ENCODE measurements around the gene RPS15.
"Not testable (repeated sequence)": the region's sequence is repeated elsewhere in the genome, so short reads cannot be mapped to it uniquely, and the experiment has no call there.

The RPS15 gene

DNA sequence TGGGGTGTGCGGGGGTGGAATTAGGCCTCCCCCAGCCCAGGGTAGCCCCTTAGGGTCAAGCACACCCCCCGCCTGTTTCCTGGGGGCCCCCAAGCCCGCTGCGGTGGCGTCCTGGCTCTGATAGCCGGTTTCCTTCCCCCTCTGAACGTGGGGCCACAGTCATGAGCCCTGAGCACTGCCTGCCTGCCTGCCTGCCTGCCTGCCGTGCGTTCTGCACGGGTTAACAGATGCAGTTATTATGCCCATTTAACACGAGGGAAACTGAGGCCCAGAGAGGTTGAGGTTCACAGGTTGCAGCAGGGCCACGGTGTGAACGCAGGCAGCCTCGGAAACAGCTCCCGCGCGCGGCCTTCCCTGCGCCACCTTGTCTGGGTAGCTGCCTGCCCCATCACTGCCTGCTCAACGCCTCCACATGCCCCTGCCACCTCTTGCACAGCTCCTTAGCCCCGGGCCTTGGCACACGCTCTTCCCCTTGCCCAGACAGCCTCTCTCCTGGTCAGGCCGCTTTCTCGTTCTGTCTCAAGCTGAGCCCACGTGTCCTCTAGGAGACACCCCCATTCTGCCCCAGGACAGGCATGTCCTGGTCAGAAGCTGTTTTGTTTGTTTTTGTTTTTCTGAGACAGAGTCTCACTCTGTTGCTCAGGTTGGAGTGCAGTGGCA is 35.7 kb upstream of the RPS15 start:
- DNase-seq (ENCODE audit: low read depth) = no peak

DNA sequence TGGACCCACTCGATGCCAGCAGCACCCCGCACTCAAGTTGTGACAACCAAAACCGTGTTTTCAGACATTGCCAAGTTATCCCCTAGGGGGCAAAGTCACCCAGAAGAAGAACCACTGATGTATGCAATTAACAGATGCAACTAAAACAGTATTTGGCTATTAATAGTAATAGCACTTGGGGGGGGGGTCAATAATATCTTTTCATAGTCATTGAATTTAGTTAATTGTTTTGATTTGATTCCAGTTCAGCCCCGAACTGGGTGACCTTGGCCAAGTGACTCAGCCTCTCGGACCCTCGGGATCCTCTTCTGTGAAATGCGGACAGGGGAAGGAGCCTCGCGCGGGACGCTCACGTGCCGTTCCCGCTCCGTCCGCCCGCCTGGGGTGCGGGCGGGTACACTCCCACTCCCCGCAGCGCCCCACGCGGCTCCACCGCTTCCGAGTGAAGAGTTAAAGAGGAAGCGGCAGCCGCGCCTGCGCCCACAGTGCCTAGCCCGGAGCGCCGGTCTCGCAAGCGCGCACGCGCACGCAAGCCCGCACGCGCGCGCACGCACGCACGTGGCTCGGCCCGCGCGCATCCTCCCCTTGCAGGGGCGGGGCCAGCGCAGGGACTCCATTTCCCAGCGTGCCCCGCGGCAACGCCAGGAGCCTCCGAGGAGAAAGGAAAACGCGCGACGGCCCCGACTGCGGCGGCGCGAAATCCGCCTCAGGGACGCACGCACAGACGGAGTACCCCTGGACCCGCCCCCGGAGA is 31.2 kb upstream of the RPS15 start:
- peak; percentile 82 for DNase-seq (ENCODE audit: low read depth)

DNA sequence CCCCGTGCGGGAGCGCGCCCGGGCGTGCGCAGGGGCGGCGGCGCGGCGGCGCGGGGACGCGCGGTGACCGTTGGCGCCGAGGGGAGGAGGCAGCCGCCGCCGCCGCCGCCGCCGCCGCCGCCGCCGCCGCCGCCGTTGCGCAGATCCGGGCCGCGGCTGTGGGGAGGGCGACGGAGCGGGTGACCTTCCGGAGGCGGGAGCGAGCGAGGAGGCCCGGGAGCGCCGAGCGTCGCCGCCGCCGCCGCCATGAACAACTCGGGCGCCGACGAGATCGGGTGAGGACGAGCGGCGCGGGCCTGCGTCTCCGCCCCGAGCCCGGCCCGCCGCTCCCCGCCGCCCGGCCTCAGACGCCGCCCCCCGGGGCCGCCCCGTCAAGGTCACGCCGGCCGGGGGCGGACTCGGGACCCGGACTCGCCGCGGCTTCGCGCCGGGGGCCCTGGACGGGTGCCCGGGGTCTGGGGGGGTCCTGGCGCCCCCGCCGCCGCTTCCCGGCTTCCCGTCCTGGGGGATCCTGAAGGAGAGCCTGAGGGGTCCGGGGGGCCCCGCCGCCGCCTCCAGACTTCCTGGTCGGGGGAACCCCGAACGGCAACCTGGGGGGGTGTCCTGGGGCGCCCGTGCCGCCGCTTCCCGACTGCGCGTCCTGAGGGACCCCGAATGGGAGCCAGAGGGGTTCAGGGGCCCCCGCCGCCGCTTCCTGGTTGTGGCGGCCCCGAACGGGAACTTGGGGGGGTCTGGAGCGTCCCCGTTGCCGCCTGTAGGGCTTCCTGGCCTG is 30.5 kb upstream of the RPS15 start, which contains the start of gene DAZAP1:
Gene DAZAP1 (plus strand): TSS at position 59 of the 772 bp plus-strand sequence. CDS start 188 bp downstream, at position 247.
- no peak for DNase-seq (ENCODE audit: low read depth)

DNA sequence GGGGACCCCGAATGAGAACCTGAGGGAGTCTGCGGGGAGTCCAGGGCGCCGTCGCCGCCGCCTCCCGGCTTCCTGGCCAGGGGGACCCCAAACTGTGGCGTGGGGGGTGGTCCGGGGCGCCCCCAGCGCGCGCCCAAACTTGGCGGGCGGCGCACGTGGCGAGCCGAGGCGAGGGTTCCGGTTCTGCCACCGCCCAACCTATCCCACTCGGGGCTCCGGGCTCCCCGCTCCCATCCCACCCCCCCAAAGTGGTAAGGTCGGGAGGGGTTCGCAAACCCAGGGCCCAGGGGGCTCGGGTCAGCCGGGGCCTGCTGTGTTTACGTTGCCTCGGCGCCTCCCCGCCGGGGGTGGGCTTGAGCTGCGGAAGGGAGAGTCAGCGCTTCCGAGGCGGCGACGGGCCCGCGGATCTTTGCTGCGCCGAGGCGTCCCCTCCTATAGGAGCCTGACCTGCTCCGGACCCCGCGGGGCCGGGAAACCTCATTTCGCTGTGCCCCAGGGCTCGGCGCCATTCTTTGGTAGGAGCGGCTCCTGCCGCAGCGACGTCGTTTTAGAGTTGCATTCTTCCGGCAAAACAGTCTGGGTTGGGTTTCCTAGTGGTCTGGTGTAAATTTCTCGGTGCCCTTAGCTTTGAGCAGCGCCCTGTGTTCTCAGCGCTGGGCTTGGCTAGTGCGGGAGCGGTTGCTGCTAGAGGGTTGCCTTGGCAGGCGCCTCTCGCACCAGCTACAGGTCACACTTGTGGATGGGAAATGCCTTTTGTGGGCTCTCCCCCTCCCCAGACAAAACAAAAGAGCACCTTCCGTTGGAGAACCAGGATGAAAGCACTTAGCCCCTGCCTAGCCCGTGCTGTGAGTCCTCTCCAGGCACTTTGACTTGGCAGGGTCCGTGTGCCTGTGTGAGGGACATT is 29.6 kb upstream of the RPS15 start:
- no peak for DNase-seq (ENCODE audit: low read depth)

DNA sequence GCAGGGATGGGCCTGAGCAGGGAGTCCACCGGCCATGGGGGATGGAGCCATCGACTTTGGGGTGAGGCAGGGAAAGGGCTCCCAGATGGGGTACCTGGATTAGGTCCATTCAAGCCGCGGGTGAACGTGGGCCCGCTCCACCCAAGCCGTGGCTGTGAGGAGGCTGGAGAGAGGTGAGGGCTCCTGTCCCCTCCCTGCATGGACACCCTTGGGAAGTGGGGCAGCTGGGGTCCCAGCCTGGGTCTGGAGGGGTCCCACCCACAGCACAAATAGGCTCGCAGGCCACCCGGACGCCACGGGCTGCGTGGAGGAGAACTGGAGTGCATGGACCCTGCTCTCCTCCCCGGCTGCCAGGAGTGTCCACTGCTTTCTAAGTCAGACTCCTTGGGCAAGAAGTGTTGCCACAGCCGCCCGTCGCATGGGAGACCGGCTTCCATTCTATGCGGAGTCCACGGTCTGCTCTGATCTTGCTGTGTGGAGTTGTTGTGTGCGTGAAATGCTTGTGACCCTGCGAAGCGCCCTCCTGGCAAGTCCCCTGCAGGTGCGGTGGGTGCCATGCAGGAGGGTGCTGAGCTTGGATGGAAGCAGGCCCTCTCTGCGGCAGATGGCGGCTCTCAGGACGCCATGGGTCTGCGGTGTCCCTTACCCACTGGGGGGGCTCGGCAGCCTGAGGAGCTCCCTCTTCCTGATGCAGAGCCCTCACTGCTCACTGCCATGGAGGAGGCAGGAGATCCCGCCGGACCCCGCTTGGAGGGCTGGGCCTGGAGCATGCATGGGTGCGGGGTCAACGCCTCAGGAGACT is 28.8 kb upstream of the RPS15 start:
- DNase-seq (ENCODE audit: low read depth) = no peak

DNA sequence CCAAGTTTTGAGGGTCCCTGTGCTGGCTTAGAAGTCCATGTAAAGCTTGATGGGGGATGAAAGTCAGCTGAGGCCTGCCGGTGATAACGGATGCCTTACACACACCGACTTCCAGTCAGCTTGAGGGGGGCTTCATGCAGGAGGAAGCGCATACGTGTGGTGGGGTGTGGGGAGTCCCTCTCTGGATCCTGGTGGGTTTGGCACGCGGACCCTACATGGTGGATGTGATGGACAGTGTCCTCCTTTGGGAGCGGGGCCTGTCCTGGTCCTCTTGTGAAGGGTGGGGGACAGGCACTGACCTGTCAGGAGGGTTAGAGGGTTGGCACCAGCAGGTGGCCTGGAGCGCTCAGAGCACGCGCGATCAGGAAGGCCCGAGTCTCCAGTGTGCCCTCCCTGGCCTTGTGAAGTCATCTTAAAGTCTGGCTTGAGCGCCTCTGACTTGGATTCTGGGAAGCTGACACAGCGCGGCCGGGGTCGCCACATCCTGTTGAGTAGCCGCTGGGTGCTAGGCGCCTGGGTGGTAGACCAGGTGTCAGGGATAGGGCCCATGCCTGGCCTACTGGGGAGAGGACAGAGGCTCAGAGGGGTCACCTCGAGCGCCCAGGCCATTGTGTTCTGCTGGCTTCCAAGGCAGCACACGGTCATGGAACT is 27.9 kb upstream of the RPS15 start:
- no peak for DNase-seq (ENCODE audit: low read depth)

DNA sequence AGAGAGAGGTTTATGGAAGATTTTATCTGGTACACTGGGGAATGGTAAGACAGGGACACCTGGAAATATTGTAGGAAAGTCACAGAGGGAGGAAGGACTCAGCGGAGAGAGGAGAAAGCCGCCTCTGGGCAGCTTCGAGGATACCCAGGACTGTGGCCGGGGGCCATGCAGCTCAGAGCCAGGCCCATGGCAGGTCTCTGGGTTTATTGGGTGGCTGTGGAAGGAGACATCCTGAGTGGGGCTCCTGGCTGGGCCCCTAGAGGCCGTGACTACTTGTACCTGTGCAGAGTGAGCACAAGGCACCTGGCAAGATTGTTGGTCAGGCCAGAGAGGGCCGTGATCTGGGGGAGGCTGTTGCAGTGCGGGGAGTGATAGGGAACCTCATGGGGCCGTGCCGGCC is 27.4 kb upstream of the RPS15 start:
- no peak for DNase-seq (ENCODE audit: low read depth)

DNA sequence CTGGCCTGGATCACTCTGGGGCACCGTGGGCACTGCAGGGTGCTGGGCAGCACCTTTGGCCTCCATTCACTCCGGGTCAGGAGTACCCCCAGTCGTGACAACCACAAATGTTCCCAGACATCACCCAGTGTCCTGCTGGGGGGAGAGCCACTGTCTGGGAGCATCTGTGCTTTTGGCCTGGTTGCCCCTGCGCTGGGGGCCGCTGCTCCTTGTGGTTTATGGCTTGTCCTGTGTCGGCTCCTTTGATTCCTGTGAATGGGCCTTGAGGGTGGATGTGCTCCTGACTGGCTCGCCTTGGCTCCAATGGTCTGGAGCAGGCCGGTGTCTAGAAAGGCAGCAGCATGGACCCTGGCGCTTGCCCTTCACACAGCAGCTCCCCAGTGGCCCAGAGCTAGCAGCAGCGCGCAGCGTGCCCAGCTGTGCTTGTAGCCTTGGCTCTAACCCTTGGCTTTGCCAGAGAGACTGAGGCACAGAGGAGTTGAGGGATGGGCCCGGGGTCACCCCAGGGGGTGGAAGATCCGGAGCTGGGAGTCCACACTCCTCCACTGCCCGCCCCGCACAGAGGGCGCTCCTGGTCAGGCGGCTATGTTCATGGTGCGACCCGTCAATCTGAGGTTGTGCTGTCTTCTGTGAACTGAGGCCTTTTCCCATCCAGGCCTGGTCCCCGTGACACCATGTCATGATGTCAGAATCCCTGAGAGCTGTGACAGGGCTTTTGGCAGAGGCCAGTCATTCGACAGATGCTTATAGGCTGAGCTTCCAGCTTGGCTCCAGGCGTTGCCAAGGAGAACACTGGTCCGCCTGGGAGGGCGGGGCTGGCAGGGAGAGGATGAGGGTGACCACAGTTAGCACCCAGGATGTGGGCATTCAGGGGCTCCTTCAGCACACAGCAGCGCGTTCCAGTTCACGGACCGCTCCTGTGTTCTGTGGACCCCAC is 26.7 kb upstream of the RPS15 start:
- DNase-seq (ENCODE audit: low read depth) = no peak

DNA sequence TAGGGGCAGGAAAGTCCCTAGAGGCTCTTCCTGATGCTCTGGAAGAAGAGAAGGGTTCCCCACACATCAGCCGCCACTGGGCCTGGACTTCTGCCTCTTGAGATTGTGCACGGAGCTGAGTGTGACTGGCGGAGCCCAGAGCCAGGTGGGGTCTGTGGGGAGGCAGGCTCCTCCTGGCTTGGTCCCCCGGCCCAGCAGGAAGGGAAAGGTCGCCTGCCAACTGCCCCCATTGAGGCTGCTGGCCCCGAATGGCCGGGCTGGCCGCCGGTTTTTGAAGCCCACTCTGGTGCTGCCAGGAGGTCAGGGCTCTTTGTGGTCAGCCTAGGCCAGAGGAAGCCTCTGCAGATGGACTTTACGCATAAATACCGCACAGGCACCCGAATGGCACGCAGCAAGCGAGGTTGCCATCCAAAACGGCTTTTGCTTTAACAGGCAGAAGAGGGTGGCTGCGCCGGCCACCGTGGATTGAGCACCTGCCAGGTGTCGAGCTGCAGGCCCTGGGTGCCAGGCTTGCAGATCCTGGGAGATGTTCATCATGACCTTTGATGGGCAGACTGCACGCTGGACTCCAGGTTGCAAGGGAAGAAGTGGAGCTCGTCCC is 25.8 kb upstream of the RPS15 start:
- DNase-seq (ENCODE audit: low read depth) = no peak

DNA sequence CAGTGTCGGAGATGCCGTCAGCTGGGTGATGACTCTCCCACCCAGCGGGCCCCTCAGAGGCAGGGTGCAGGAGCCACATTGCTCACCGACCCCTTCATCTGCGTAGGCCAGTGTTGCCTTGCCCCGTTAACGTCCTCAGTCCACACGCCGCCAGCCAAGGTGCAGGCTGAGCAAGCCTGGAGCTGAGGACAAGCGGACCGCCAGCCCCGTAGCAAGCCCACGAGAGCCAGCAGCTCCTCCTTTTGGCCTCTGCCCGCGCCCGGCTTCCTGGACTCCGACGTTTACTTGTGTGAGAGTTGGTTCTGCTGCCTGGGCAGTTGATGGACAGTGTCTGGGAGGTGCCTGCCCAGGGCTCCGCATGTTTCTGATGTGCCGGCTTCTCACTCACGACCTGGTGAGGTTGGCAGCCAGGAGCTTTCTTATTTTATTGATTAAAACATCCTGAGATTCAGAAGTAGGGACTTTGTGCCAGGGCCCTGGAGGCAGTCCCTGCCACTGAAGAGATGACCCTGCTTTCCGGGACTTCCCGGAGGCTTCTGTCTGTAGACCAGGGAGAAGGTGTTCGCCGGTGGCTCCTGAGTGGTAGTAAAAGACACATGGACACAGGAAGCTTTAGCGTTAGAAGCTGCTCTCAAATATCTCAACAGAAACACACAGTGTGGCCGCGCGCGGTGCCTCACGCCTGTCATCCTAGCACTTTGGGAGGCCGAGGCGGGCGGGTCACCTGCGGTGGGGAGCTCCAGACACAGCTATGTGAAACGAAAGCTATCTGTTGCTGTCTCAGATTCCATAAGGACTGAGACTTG is 25.0 kb upstream of the RPS15 start:
- DNase-seq (ENCODE audit: low read depth) = no peak

DNA sequence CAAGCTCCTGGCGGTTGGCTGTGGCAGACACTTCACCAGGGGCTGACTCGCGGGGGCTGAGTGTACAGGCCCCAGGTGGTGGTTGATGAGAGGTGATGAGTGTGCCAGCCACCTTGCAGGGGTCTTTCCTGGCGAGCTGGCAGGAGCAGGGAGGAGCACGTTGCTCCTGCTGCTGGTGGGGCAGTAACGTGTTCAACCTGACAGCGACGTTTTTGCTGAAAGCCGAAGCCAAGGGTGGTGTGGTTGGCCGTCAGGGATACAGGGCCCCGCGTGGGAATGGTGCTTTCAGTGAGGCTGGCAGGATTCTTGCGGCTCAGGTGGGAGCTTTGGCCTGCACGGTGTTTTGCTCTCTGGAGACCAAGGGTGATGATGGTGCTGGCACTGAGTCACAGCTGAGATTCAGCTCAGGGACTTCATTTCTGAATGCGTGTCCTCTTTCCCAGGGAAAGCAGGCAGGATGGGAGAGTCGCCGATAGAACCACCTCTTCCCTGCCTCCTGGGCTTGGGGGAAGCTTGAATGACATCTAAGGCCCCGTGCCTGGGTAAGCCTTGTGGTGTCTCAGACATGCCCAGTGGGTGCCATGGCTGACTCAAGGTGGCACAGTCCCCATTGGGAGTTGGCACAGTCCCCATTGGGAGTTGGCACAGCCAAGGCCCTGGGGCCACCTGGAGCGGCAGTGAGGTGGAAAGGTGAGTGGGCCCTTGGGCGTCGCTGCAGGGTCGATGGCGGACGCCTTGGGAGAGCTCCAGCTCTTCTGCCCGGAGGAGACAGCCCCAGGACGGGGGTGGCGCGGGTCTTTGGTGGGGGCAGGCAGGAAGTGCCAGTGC is 22.0 kb upstream of the RPS15 start:
- DNase-seq (ENCODE audit: low read depth) = no peak

DNA sequence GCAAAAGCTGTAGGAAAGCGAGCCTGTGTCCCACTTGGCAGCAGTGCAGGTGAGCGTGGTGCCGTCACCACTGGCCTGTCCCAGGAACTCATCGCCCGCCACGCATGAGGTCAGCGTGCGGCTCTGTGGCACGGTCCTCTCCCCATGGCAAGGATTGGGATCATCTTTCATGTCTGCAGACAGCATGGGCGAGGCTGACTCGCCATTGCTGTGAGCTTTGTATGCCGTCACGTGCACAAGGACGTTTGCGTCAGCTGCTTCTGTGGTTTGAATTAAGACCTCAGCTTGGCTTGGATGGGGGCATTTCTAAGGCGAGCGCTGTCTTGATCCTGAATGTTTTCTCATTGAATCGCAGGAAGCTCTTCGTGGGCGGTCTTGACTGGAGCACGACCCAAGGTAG is 21.1 kb upstream of the RPS15 start:
- DNase-seq (ENCODE audit: low read depth) = no peak

DNA sequence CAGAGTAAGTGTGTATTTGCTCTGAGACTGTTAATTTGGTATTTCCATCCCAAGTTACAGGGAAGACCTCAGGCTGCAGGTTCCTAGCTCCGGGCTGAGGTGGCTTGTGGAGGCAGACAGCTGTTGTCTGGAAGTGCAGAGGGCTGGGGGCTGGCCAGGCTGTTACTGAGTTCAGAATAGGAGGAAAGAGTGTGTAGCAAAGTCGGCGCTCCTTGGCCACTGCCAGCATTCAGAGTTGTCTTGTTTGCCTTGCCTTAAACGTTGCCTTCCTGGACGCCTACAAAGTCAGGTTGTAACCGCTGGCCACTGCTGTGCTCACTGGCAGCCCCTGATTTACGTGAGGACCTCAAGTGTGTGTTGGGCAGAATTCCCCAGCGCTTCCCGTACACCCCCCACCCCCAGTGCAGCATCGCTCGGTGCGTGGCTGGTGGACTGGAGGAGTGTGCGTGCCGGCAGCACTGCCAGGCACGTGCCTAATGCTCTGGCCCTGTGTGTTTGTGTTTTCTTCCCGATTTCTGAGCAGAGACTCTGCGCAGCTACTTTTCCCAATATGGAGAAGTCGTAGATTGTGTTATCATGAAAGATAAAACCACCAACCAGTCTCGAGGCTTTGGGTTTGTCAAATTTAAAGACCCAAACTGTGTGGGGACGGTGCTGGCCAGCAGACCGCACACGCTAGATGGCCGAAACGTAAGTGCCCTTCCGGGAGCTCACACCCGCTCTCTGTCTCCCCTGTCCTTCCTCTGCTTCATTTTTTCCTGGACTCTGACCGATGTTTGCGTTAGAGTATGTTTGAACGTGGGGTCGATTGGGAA is 20.3 kb upstream of the RPS15 start:
- DNase-seq (ENCODE audit: low read depth) = no peak

DNA sequence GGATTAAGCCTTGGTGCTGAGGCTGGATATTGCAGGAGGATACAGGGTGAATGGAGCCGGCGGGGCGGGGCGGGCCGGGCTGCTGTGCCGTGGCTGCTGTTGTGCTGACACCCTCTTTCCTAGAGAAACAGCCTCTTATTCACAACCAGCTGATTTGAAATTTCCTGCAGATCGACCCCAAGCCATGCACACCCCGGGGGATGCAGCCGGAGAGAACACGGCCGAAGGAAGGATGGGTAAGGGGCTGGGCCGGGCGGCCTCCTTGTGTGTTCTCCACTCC is 19.8 kb upstream of the RPS15 start:
- DNase-seq (ENCODE audit: low read depth) = no peak

DNA sequence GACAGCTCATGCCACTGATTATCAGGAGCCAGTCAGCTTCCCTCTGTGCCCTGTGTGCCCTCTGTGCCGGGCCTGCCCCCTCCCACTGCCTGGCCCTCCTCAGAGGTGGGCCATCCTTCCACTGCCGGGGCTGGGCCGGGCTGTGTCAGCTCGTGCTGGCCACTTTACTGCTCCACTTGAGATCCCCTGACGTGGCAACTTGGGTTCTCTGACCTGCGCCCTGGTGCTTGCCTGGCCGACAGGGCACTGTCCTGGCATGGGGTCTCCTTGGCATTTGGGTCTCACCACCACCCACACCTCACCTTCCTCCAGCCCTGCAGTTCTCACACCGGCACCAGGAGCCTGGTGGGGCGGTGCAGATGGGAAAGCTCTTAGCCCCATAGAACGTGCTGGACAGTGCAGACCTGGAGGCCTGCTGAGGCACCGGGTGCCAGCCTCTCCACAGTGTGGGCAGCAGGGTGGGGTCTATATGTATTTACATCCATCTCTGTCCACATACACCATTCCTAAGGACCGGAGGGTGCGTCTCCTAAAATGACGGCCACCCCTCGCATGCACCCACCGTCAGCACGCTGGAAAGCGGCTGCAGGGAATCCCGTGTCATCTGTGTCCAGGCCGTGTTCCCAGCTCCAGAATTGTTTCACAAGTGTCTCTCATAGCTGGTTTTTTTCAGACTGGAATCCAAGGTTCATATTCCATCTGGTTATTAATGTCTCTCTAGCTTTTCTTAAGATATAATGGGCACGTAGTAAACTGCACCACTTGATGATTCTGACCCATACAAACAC is 19.1 kb upstream of the RPS15 start:
- no peak for DNase-seq (ENCODE audit: low read depth)

DNA sequence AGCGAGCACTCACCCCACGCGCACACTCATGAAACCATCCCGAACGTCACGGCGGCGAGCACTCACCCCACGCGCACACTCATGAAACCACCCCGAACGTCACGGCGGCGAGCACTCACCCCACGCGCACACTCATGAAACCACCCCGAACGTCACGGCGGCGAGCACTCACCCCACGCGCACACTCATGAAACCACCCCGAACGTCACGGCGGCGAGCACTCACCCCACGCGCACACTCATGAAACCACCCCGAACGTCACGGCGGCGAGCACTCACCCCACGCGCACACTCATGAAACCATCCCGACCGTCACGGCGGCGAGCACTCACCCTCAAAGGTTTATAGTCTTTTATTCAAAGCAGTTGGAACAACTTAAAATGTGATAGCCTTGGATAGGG is 18.1 kb upstream of the RPS15 start:
- not testable (repeated sequence) for DNase-seq (ENCODE audit: low read depth)

All from HS-5 (cell line).